ENCODE data around the gene CDK14.

The CDK14 gene

DNA sequence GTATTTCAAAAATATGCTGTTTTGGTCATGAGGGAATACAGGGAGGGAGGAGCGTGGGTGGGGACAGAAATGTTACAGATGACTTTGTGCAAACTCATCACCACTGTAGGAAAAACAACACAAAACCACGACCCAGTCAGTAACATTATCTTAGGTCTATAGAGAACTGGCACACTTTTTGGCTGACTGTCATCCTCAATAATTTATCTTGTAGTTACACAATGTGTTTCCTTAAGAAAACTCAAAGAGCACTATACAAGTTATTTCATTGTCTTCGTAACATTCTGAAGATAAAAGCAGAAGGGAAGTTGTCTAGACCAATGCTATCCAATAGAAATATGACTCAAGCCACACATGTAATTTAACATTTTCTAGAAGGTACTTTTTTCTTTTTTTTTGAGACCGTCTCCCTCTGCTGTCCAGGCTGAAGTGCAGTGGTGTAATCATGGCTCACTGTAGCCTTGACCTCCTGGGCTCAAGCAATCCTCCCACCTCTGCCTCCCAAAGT, 16.9 kb upstream of the CDK14 start:
- Histone ChIP-seq H3K9ac (ENCODE audit: low read depth, low read length) (no peak overlapping the region), H3K27ac (ENCODE audit: low read depth, low read length) (no peak overlapping the region), H3K27me3 (ENCODE audit: control insufficient read depth, insufficient read depth, low read length) (no peaks in the 10 kb centered on the region), H3K9me3 (ENCODE audit: control insufficient read depth, insufficient read depth, low read length) (no peaks in the 10 kb centered on the region), H3K4me3 (ENCODE audit: low read depth, low read length) (no peak overlapping the region), H3K4me1 (ENCODE audit: control insufficient read depth, insufficient read depth, low read length) (no peaks in the 10 kb centered on the region), H3K36me3 (ENCODE audit: control insufficient read depth, insufficient read depth, low read length) (no peaks in the 10 kb centered on the region)

DNA sequence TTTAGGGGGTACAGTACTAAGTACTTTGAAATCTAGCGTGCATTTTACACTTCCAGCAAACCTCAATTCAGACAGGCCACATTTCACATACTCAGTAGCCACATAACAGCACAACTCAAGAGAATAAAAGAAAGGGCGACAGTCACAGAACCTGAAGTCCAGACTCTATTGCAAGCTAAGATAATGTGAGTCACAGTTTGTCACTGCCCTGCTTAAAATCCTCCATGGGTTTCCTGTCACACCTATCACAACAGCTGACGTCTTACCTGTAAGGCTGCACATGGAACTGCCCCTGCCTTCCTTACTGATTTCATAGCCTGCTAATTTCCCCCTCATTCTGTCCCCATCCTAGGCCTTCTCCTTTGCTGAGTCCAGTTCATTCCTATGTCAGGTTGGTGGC, 16.1 kb upstream of the CDK14 start:
- no peak overlapping the region for H3K27ac ChIP-seq (ENCODE audit: low read depth, low read length)
- H3K36me3 ChIP-seq (ENCODE audit: control insufficient read depth, insufficient read depth, low read length): no peaks in the 10 kb centered on the region
- no peaks in the 10 kb centered on the region for H3K9me3 ChIP-seq (ENCODE audit: control insufficient read depth, insufficient read depth, low read length)
- no peak overlapping the region for H3K4me3 ChIP-seq (ENCODE audit: low read depth, low read length)
- H3K27me3 ChIP-seq (ENCODE audit: control insufficient read depth, insufficient read depth, low read length): no peaks in the 10 kb centered on the region
- no peak overlapping the region for H3K9ac ChIP-seq (ENCODE audit: low read depth, low read length)
- H3K4me1 ChIP-seq (ENCODE audit: control insufficient read depth, insufficient read depth, low read length): no peaks in the 10 kb centered on the region

DNA sequence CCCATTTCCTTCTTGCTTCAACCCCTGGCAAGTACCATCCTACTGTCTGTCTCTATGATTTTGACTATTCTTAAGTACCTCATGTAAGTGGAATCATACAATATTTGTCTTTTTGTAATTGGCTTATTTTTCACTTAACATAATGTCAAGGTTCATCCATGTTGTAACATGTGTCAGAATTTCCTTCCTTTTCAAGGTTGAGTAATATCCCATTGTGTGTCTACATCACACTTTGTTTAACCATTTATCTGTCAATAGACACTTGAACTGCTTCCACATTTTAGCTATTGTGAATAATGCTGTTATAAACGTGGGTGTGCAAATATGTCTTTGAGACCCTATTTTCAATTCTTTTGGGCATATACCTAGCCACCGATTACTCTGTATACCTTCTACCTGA, 14.0 kb upstream of the CDK14 start:
- no peaks in the 10 kb centered on the region for H3K27me3 ChIP-seq (ENCODE audit: control insufficient read depth, insufficient read depth, low read length)
- H3K4me1 ChIP-seq (ENCODE audit: control insufficient read depth, insufficient read depth, low read length): no peaks in the 10 kb centered on the region
- H3K4me3 ChIP-seq (ENCODE audit: low read depth, low read length): no peak overlapping the region
- no peaks in the 10 kb centered on the region for H3K9me3 ChIP-seq (ENCODE audit: control insufficient read depth, insufficient read depth, low read length)
- no peaks in the 10 kb centered on the region for H3K36me3 ChIP-seq (ENCODE audit: control insufficient read depth, insufficient read depth, low read length)
- H3K27ac ChIP-seq (ENCODE audit: low read depth, low read length): no peak overlapping the region
- H3K9ac ChIP-seq (ENCODE audit: low read depth, low read length): no peak overlapping the region

GRCh38 chr7:90584378-90584777, 11.7 kb upstream of the CDK14 start:
- no peaks in the 10 kb centered on the region for H3K9me3 ChIP-seq (ENCODE audit: control insufficient read depth, insufficient read depth, low read length)
- no peaks in the 10 kb centered on the region for H3K27me3 ChIP-seq (ENCODE audit: control insufficient read depth, insufficient read depth, low read length)
- no peaks in the 10 kb centered on the region for H3K4me1 ChIP-seq (ENCODE audit: control insufficient read depth, insufficient read depth, low read length)
- no peak overlapping the region for H3K9ac ChIP-seq (ENCODE audit: low read depth, low read length)
- H3K4me3 ChIP-seq (ENCODE audit: low read depth, low read length): no peak overlapping the region
- no peak overlapping the region for H3K27ac ChIP-seq (ENCODE audit: low read depth, low read length)
- H3K36me3 ChIP-seq (ENCODE audit: control insufficient read depth, insufficient read depth, low read length): no peaks in the 10 kb centered on the region

- H3K9me3 ChIP-seq (ENCODE audit: control insufficient read depth, insufficient read depth, low read length): no peaks in the 10 kb centered on the region
- no peak overlapping the region for H3K4me3 ChIP-seq (ENCODE audit: low read depth, low read length)
These were observed 10.0 kb upstream of the CDK14 start for GRCh38 chr7:90586091-90586490.

DNA sequence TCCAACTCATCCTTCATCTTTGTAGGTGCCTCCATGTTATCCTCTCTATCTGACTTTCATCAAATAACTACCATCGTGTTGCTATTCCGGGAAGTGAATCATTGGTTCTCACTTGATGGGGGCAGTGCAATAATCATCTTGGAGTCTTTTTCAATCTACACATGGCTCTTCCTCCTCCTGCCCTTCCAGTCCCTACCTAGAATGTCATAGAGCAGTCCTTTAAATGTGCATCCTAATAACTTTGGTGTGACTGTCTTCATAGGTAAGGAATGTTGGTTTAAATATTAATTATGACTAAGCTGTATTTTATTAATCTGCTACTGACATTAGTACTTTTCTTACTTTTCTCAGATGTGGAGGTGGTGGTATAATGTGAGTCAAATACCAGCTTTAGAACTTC, 8.4 kb upstream of the CDK14 start:
- no peak overlapping the region for H3K27ac ChIP-seq (ENCODE audit: low read depth, low read length)
- no peaks in the 10 kb centered on the region for H3K27me3 ChIP-seq (ENCODE audit: control insufficient read depth, insufficient read depth, low read length)
- H3K4me3 ChIP-seq (ENCODE audit: low read depth, low read length): no peak overlapping the region
- no peak overlapping the region for H3K9ac ChIP-seq (ENCODE audit: low read depth, low read length)
- H3K9me3 ChIP-seq (ENCODE audit: control insufficient read depth, insufficient read depth, low read length): no peaks in the 10 kb centered on the region
- no peaks in the 10 kb centered on the region for H3K4me1 ChIP-seq (ENCODE audit: control insufficient read depth, insufficient read depth, low read length)
- no peaks in the 10 kb centered on the region for H3K36me3 ChIP-seq (ENCODE audit: control insufficient read depth, insufficient read depth, low read length)

More at GRCh38 chr7:90586091-90586490, 10.0 kb upstream of the CDK14 start:
- Histone ChIP-seq H3K27me3 (ENCODE audit: control insufficient read depth, insufficient read depth, low read length) (no peaks in the 10 kb centered on the region), H3K27ac (ENCODE audit: low read depth, low read length) (no peak overlapping the region), H3K4me1 (ENCODE audit: control insufficient read depth, insufficient read depth, low read length) (no peaks in the 10 kb centered on the region), H3K36me3 (ENCODE audit: control insufficient read depth, insufficient read depth, low read length) (no peaks in the 10 kb centered on the region), H3K9ac (ENCODE audit: low read depth, low read length) (no peak overlapping the region)

DNA sequence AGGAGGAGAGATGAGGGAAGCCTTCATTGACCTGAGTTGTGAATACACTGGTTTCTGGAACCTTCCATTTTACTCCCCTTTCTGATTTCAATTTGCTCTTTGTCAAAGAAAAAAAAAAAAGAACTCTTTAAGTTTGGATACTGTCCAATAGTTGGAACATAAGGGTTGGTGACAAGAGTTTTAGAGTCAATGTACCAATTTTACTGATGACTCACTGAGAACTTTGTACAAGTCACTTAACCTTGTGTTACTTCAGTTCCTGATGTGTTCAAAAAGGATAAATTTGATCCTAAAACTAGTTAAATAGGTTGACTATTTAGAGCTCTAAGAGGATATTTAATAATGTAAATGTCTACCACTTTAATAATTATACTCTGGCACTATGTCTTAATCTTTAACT, 4.1 kb upstream of the CDK14 start:
- H3K4me3 ChIP-seq (ENCODE audit: low read depth, low read length): no peak overlapping the region
- no peak overlapping the region for H3K27ac ChIP-seq (ENCODE audit: low read depth, low read length)
- peaks cover 3% of the 10 kb centered on the region for H3K27me3 ChIP-seq (ENCODE audit: control insufficient read depth, insufficient read depth, low read length)
- no peak overlapping the region for H3K9ac ChIP-seq (ENCODE audit: low read depth, low read length)
- H3K36me3 ChIP-seq (ENCODE audit: control insufficient read depth, insufficient read depth, low read length): no peaks in the 10 kb centered on the region
- peaks cover 7% of the 10 kb centered on the region for H3K4me1 ChIP-seq (ENCODE audit: control insufficient read depth, insufficient read depth, low read length)
- H3K9me3 ChIP-seq (ENCODE audit: control insufficient read depth, insufficient read depth, low read length): no peaks in the 10 kb centered on the region

- Histone ChIP-seq H3K9ac (ENCODE audit: low read depth, low read length) (no peak overlapping the region), H3K4me3 (ENCODE audit: low read depth, low read length) (no peak overlapping the region), H3K9me3 (ENCODE audit: control insufficient read depth, insufficient read depth, low read length) (no peaks in the 10 kb centered on the region), H3K27ac (ENCODE audit: low read depth, low read length) (no peak overlapping the region), H3K4me1 (ENCODE audit: control insufficient read depth, insufficient read depth, low read length) (peaks cover 15% of the 10 kb centered on the region), H3K36me3 (ENCODE audit: control insufficient read depth, insufficient read depth, low read length) (no peaks in the 10 kb centered on the region), H3K27me3 (ENCODE audit: control insufficient read depth, insufficient read depth, low read length) (peaks cover 13% of the 10 kb centered on the region)
These were observed 2.9 kb upstream of the CDK14 start for GRCh38 chr7:90593205-90593604.

DNA sequence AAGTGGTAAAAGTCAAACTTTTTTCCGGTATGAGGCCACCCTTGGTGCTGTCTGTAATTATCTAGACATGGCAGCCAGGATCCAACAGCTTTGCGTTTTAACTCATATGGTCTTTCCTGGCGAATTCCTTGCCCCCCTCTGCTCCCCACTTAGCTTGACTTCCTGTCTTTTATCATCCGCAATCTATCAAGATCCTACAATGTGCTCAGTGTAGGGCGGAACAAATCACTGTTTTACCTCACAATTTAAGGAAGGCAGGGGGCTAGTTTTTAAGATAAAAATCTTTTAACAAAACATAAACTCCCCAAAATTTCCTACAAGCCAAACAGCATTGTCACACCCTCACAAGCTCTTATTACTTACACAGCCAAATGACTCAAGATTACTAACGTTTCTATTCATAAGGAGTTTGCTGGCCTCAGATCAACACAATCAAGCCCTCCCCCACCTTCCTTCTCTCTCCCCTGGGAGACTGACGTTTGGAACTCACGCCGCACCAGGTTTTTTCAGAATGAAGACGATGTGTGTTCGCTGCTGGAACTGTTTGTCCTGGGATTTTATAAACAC, 1.3 kb upstream of the CDK14 start:
- peaks cover 13% of the 10 kb centered on the region for H3K27me3 ChIP-seq (ENCODE audit: control insufficient read depth, insufficient read depth, low read length)
- peaks cover 17% of the 10 kb centered on the region for H3K4me1 ChIP-seq (ENCODE audit: control insufficient read depth, insufficient read depth, low read length)
- H3K27ac ChIP-seq (ENCODE audit: low read depth, low read length): peak overlapping the region; percentile 89
- no peaks in the 10 kb centered on the region for H3K9me3 ChIP-seq (ENCODE audit: control insufficient read depth, insufficient read depth, low read length)
- peak overlapping the region; percentile 16; the same call in 1 of the 2 replicates for H3K9ac ChIP-seq (ENCODE audit: low read depth, low read length)
- no peaks in the 10 kb centered on the region for H3K36me3 ChIP-seq (ENCODE audit: control insufficient read depth, insufficient read depth, low read length)
- H3K4me3 ChIP-seq (ENCODE audit: low read depth, low read length): peak overlapping the region; percentile 85

DNA sequence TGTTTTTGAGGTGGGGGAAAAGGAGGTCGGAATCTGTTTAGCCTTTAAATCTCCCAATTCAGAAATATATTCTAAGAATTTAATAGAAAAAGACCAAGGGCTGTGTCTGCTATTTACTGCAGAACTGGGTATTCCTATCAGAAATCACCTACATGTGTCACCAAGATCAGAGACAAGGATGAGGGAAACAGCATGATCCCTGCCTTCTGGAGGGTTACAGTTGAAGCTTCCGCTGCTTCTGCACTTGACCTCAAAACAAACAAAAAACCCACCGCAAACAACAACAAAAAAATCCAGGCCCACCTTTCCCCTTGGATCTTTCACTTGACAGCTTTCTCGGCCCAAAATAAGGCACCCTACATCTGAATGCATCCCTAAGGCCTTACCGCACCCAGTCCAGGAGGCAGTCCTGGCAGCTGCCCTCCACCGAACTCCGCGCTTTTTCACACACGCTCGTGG, 750 bp upstream of the CDK14 start:
- Histone ChIP-seq H3K4me3 (ENCODE audit: low read depth, low read length) (peak overlapping the region; percentile 85), H3K36me3 (ENCODE audit: control insufficient read depth, insufficient read depth, low read length) (no peaks in the 10 kb centered on the region), H3K27ac (ENCODE audit: low read depth, low read length) (peak overlapping the region; percentile 89), H3K27me3 (ENCODE audit: control insufficient read depth, insufficient read depth, low read length) (peaks cover 13% of the 10 kb centered on the region), H3K9me3 (ENCODE audit: control insufficient read depth, insufficient read depth, low read length) (no peaks in the 10 kb centered on the region), H3K9ac (ENCODE audit: low read depth, low read length) (peak overlapping the region; percentile 16), H3K4me1 (ENCODE audit: control insufficient read depth, insufficient read depth, low read length) (peaks cover 20% of the 10 kb centered on the region)

DNA sequence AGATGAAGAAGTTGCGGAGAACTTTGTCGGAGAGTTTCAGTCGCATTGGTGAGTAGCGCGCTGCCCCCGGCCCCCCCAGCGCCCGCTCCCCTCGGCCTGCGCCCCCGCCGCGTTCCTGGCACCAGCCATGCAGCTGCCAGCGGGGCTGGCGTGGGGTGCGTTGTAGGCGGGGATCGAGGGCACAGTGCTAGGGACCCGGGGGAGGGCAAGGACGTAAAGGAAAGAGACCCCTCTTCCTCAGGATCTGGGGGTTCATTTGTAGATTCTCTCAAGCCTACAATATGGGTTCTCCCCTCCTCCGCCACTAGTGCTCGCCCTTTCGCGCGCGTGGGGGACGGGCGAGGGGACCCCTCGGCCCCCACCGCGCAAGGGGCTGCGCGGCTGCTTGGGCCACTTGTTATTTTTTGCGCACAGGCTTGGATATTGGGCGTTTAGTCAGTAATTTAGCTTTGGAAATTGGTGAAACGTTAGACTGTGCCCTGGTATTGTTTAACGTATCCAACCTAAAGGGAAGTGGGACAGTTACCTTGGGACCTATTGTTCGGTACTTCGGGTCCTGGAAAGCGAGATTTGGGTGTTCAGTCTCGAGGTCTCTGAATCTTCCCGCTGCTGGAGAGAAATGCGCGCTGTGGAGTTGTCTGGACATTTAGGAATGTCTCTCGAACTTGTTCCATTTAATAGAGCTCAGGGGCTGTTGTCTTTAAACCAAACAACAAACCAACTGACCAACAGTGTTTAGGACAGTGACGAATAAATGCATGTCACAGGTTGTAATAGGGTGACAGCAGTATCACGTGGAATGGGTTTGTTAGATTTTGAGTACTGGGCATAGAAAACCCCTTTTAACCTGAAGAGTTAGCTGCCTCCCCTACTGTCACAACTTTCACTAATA, 796 bp downstream of the CDK14 start:
- H3K27ac ChIP-seq (ENCODE audit: low read depth, low read length): peak overlapping the region; percentile 59

More for the DNA sequence above, 796 bp downstream of the CDK14 start:
- H3K9ac ChIP-seq (ENCODE audit: low read depth, low read length): peak overlapping the region; percentile 63
- H3K9me3 ChIP-seq (ENCODE audit: control insufficient read depth, insufficient read depth, low read length): no peaks in the 10 kb centered on the region
- peaks cover 27% of the 10 kb centered on the region for H3K4me1 ChIP-seq (ENCODE audit: control insufficient read depth, insufficient read depth, low read length)
- H3K36me3 ChIP-seq (ENCODE audit: control insufficient read depth, insufficient read depth, low read length): no peaks in the 10 kb centered on the region
- H3K4me3 ChIP-seq (ENCODE audit: low read depth, low read length): peak overlapping the region; percentile 85
- H3K27me3 ChIP-seq (ENCODE audit: control insufficient read depth, insufficient read depth, low read length): peaks cover 13% of the 10 kb centered on the region

Measured in HUES48 (cell line).